ENCODE measurements around the gene COG5. TPM values are rescaled to one million over a fixed set of nuclear protein-coding genes. Genes with fewer than 3 reads are reported as not detected.

The COG5 gene
- total and polyA plus RNA-seq, 9 of the 15 experiments (the other 6 are each of a cell fraction or from before 2014, with no cell fraction given), result 15.3 to 75.1 (median 56.4) TPM

- peak; percentile 90 for TF ChIP-seq ZNF668 (CRISPR knock-in tag; IDR thresholded peaks at IDR 0.05)
- TF ChIP-seq, protein P1, sequence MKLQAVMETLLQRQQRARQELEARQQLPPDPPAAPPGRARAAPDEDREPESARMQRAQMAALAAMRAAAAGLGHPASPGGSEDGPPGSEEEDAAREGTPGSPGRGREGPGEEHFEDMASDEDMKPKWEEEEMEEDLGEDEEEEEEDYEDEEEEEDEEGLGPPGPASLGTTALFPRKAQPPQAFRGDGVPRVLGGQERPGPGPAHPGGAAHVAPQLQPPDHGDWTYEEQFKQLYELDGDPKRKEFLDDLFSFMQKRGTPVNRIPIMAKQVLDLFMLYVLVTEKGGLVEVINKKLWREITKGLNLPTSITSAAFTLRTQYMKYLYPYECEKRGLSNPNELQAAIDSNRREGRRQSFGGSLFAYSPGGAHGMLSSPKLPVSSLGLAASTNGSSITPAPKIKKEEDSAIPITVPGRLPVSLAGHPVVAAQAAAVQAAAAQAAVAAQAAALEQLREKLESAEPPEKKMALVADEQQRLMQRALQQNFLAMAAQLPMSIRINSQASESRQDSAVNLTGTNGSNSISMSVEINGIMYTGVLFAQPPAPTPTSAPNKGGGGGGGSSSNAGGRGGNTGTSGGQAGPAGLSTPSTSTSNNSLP (IDR thresholded peaks at IDR 0.05; ENCODE audit: borderline replicate concordance, low read depth, low read length), result peak; percentile 99
- no peak for TF ChIP-seq ZBTB49 (CRISPR knock-in tag; IDR thresholded peaks at IDR 0.05; ENCODE audit: borderline replicate concordance)
- TF ChIP-seq FOXO4 (CRISPR knock-in tag; IDR thresholded peaks at IDR 0.05), result no peak
- no peak for TF ChIP-seq MCM2 (IDR thresholded peaks at IDR 0.05; ENCODE audit: low read depth)
- TF ChIP-seq HCFC1 (IDR thresholded peaks at IDR 0.05; ENCODE audit: low read depth, low read length), result no peak
- TF ChIP-seq PHF8 (IDR thresholded peaks at IDR 0.05; ENCODE audit: borderline replicate concordance, low read length), result no peak
- TF ChIP-seq, protein P2, sequence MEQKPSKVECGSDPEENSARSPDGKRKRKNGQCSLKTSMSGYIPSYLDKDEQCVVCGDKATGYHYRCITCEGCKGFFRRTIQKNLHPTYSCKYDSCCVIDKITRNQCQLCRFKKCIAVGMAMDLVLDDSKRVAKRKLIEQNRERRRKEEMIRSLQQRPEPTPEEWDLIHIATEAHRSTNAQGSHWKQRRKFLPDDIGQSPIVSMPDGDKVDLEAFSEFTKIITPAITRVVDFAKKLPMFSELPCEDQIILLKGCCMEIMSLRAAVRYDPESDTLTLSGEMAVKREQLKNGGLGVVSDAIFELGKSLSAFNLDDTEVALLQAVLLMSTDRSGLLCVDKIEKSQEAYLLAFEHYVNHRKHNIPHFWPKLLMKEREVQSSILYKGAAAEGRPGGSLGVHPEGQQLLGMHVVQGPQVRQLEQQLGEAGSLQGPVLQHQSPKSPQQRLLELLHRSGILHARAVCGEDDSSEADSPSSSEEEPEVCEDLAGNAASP (IDR thresholded peaks at IDR 0.05), result peak; percentile 91
- peak; percentile 94 to 97 for TF ChIP-seq FOXK2 (conservative IDR thresholded peaks at IDR 0.05 in 1 of 2, IDR thresholded peaks at IDR 0.05 in 1 of 2; ENCODE audit: low read depth in 2 of 2)
- TF ChIP-seq ZSCAN32 (CRISPR knock-in tag; IDR thresholded peaks at IDR 0.05), result no peak
- TF ChIP-seq ZC3H11A (IDR thresholded peaks at IDR 0.05; ENCODE audit: low read depth, low read length), result no peak
- no peak for TF ChIP-seq ZC3H4 (CRISPR knock-in tag; IDR thresholded peaks at IDR 0.05; ENCODE audit: borderline replicate concordance)
- peak; percentile 87 for TF ChIP-seq POLR2AphosphoS5 (IDR thresholded peaks at IDR 0.05; ENCODE audit: control insufficient read depth, insufficient read depth, low read depth, low read length)
- TF ChIP-seq TAF15 (IDR thresholded peaks at IDR 0.05; ENCODE audit: low read depth, low read length), result no peak
- TF ChIP-seq GABPB1 (CRISPR knock-in tag; IDR thresholded peaks at IDR 0.05), result no peak
- TF ChIP-seq TRIM28 (IDR thresholded peaks at IDR 0.05), result no peak
- peak; percentile 100 for TF ChIP-seq ZNF592 (IDR thresholded peaks at IDR 0.05)
These were observed 245.1 kb downstream of the COG5 start (continued) for GRCh38 chr7:107318523-107319160.
